Measurements from ENCODE around the gene CFAP77. TPM values are rescaled to one million over a fixed set of nuclear protein-coding genes. Genes with fewer than 3 reads are reported as not detected.

The CFAP77 gene
- total and polyA plus RNA-seq, 2 of the 13 experiments (the other 11 are each of a cell fraction or from before 2014, with no cell fraction given), result not detected

- Histone ChIP-seq H2AFZ (ENCODE audit: low read length) (no peak overlapping the region), H3K4me2 (ENCODE audit: low read depth, low read length) (no peak overlapping the region), H3K36me3 (replicated peaks in 1 of 2; ENCODE audit: control insufficient read depth in 1 of 2, insufficient read depth in 2 of 2, low read length in 2 of 2) (no peaks in the 10 kb centered on the region), H3K79me2 (ENCODE audit: insufficient read depth, low read length) (no peaks in the 10 kb centered on the region), H3K4me1 (ENCODE audit: insufficient read depth, low read length) (no peaks in the 10 kb centered on the region), H3K27me3 (ENCODE audit: control insufficient read depth in 1 of 2, insufficient read depth in 2 of 2, low read length in 2 of 2) (peaks cover 4 to 40% of the 10 kb centered on the region in 2 experiments; a peak in 4 of 5 replicates), H3K27ac (ENCODE audit: extremely low read length, insufficient read depth, low read length) (no peak overlapping the region), H3K9me3 (ENCODE audit: low read length) (no peaks in the 10 kb centered on the region), H3K9ac (ENCODE audit: insufficient read depth, low read depth, low read length) (no peak overlapping the region), H3K4me3 (replicated peaks in 1 of 3; ENCODE audit: insufficient read depth in 1 of 3, low read depth in 2 of 3, low read length in 3 of 3) (no peak overlapping the region), H4K20me1 (ENCODE audit: insufficient read depth, low read length) (no peaks in the 10 kb centered on the region)
- DNase-seq (ENCODE audit: low spot score) (no peak), FAIRE-seq (no peak), ATAC-seq (no peak)
- in situ Hi-C loops (cut with HindIII; ENCODE audit: extremely low pct_ligation_motif_present, low pct_unique_long_range_greater_than_20kb) (no loop called here), intact Hi-C loops (cut with micrococcal nuclease; ENCODE audit: unreplicated experiment) (no loop called here)
- WGBS (ENCODE audit: low lambda C conversion rate), result 42% methylated on average over 3 of the region's 12 CpGs
- ChIA-PET CTCF (ENCODE audit: low intra/inter-chr PET ratio, low total read pairs) (no interaction called here), POLR2A (no interaction called here)
- no TSS peak for BruUV-seq (replicated peaks)
- TF ChIP-seq RXRA (CRISPR knock-in tag; IDR thresholded peaks at IDR 0.05) (no peak), ZNF672 (CRISPR knock-in tag; IDR thresholded peaks at IDR 0.05) (no peak), HDAC6 (IDR thresholded peaks at IDR 0.05; ENCODE audit: low read depth, low read length) (no peak), REL (CRISPR knock-in tag; conservative IDR thresholded peaks at IDR 0.05) (no peak), GABPB1 (CRISPR knock-in tag; IDR thresholded peaks at IDR 0.05) (no peak), HMGA1 (CRISPR knock-in tag; conservative IDR thresholded peaks at IDR 0.05) (no peak), MYNN (CRISPR knock-in tag; IDR thresholded peaks at IDR 0.05; ENCODE audit: low read depth) (no peak), ZNF501 (CRISPR knock-in tag; IDR thresholded peaks at IDR 0.05) (no peak), FOXM1 (CRISPR knock-in tag; IDR thresholded peaks at IDR 0.05) (no peak), ZFYVE20 (CRISPR knock-in tag; IDR thresholded peaks at IDR 0.05; ENCODE audit: borderline replicate concordance, low read depth) (no peak)
Measured at GRCh38 chr9:132552041-132552440, 142.0 kb downstream of the CFAP77 start.

GRCh38 chr9:132554755-132555154 lies 144.7 kb downstream of the CFAP77 start:
- 48% methylated on average over 2 of the region's 2 CpGs for WGBS (ENCODE audit: low lambda C conversion rate)
- Histone ChIP-seq H3K36me3 (replicated peaks in 1 of 2; ENCODE audit: control insufficient read depth in 1 of 2, insufficient read depth in 2 of 2, low read length in 2 of 2) (no peaks in the 10 kb centered on the region), H3K27ac (ENCODE audit: extremely low read length, insufficient read depth, low read length) (no peak overlapping the region), H3K4me1 (ENCODE audit: insufficient read depth, low read length) (no peaks in the 10 kb centered on the region), H2AFZ (ENCODE audit: low read length) (no peak overlapping the region), H3K4me3 (replicated peaks in 1 of 3; ENCODE audit: insufficient read depth in 1 of 3, low read depth in 2 of 3, low read length in 3 of 3) (no peak overlapping the region), H3K9me3 (ENCODE audit: low read length) (no peaks in the 10 kb centered on the region), H3K79me2 (ENCODE audit: insufficient read depth, low read length) (no peaks in the 10 kb centered on the region), H3K9ac (ENCODE audit: insufficient read depth, low read depth, low read length) (no peak overlapping the region), H3K27me3 (ENCODE audit: control insufficient read depth in 1 of 2, insufficient read depth in 2 of 2, low read length in 2 of 2) (peaks cover 0 to 36% of the 10 kb centered on the region in 2 experiments; a peak in 2 of 5 replicates), H4K20me1 (ENCODE audit: insufficient read depth, low read length) (no peaks in the 10 kb centered on the region), H3K4me2 (ENCODE audit: low read depth, low read length) (no peak overlapping the region)
- in situ Hi-C loops (cut with HindIII; ENCODE audit: extremely low pct_ligation_motif_present, low pct_unique_long_range_greater_than_20kb) (no loop called here), intact Hi-C loops (cut with micrococcal nuclease; ENCODE audit: unreplicated experiment) (no loop called here)
- DNase-seq (ENCODE audit: low spot score) (no peak), FAIRE-seq (no peak), ATAC-seq (no peak)
- POLR2A ChIA-PET, result no interaction called here
- BruUV-seq (replicated peaks), result no TSS peak
- CTCF ChIA-PET (ENCODE audit: low intra/inter-chr PET ratio, low total read pairs), result no interaction called here
- TF ChIP-seq ZNF275 (CRISPR knock-in tag; IDR thresholded peaks at IDR 0.05; ENCODE audit: borderline replicate concordance), result no peak
- no peak for TF ChIP-seq FOXA1 (IDR thresholded peaks at IDR 0.05)
- no peak for TF ChIP-seq FOXA1 (CRISPR knock-in tag; IDR thresholded peaks at IDR 0.05)
- no peak for TF ChIP-seq ZNF143 (CRISPR knock-in tag; IDR thresholded peaks at IDR 0.05)
- TF ChIP-seq MLLT10 (CRISPR knock-in tag; IDR thresholded peaks at IDR 0.05), result no peak
- no peak for TF ChIP-seq NAIF1 (CRISPR knock-in tag; IDR thresholded peaks at IDR 0.05; ENCODE audit: borderline replicate concordance)
- TF ChIP-seq ZNF260 (CRISPR knock-in tag; IDR thresholded peaks at IDR 0.05; ENCODE audit: borderline replicate concordance, low read depth), result no peak
- TF ChIP-seq MTA3 (CRISPR knock-in tag; IDR thresholded peaks at IDR 0.05), result no peak
- TF ChIP-seq, protein P1, sequence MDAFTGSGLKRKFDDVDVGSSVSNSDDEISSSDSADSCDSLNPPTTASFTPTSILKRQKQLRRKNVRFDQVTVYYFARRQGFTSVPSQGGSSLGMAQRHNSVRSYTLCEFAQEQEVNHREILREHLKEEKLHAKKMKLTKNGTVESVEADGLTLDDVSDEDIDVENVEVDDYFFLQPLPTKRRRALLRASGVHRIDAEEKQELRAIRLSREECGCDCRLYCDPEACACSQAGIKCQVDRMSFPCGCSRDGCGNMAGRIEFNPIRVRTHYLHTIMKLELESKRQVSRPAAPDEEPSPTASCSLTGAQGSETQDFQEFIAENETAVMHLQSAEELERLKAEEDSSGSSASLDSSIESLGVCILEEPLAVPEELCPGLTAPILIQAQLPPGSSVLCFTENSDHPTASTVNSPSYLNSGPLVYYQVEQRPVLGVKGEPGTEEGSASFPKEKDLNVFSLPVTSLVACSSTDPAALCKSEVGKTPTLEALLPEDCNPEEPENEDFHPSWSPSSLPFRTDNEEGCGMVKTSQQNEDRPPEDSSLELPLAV (CRISPR knock-in tag; conservative IDR thresholded peaks at IDR 0.05; ENCODE audit: low read depth), result no peak
- TF ChIP-seq GABPB1 (CRISPR knock-in tag; IDR thresholded peaks at IDR 0.05), result no peak
- no peak for TF ChIP-seq ZNF766 (CRISPR knock-in tag; IDR thresholded peaks at IDR 0.05; ENCODE audit: borderline replicate concordance)
